RWPE2 (cell line): Measurements from ENCODE around the gene ZNF207.

Experiments
- ATAC-seq: fragments of 200-7000 bp; cut with Tn5 transposase; 3 replicates; pipeline ENCODE4 v1.9.1; 2021; ENCODE audit warnings: low read depth
- DNase-seq: peaks from one replicate; pipeline ENCODE4 v3.0.0-alpha.2; 2020; ENCODE audit warnings: low spot score
- H3K27ac ChIP-seq: fragments of 450-650 bp; 2 replicates; pipeline ENCODE4 v1.5.1; 2017; ENCODE audit warnings: mild to moderate bottlenecking; ENCODE audit not compliant: poor library complexity, severe bottlenecking
- H3K27me3 ChIP-seq: fragments of 250-450 bp; sonication (Bioruptor Pico); 2 replicates; pipeline ENCODE4 v1.5.1; 2021; ENCODE audit warnings: mild to moderate bottlenecking, moderate library complexity; ENCODE audit not compliant: insufficient read depth, poor library complexity, severe bottlenecking
- H3K36me3 ChIP-seq: fragments of 250-450 bp; sonication (Bioruptor Pico); 2 replicates; pipeline ENCODE4 v1.5.1; 2020; ENCODE audit warnings: low read depth, mild to moderate bottlenecking, moderate library complexity
- H3K4me1 ChIP-seq: fragments of 250-450 bp; sonication (Bioruptor Pico); 2 replicates; pipeline ENCODE4 v1.5.1; 2021; ENCODE audit warnings: mild to moderate bottlenecking, moderate library complexity; ENCODE audit not compliant: insufficient read depth, poor library complexity, severe bottlenecking
- H3K4me3 ChIP-seq: fragments of 250-450 bp; sonication (Bioruptor Pico); 2 replicates; pipeline ENCODE4 v1.5.1; 2021; ENCODE audit warnings: mild to moderate bottlenecking, moderate library complexity; ENCODE audit not compliant: severe bottlenecking
- H3K9me3 ChIP-seq: fragments of 250-450 bp; sonication (Bioruptor Pico); 2 replicates; pipeline ENCODE4 v1.5.1; 2021; ENCODE audit warnings: mild to moderate bottlenecking, moderate library complexity; ENCODE audit not compliant: severe bottlenecking
- TF ChIP-seq, protein P1 (sequence below): fragments of 450-650 bp; IDR thresholded peaks from one replicate; pipeline ENCODE4 v1.5.1; 2017; ENCODE audit warnings: mild to moderate bottlenecking, moderate library complexity; ENCODE audit not compliant: poor library complexity, severe bottlenecking

The ZNF207 gene

DNA sequence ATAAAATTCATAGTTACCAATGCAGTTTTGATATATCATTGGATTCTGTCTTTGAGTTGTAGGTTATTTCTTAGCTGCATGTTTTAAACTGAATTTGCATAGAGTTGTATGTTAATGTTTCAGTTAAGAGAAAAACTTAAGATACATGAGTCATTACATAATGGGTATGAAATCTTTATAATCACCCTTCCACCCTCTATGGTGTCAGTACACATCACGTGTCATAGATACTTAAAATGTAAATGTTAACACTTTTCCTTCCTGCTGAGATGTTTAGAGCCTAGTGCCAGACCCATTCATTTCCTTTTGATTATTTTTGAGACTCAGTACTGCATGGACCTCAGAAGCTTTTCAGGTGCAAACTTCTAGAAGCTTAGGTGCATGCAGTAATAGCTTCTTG, 20.5 kb downstream of the ZNF207 start:
- no peak overlapping the region for H3K27ac ChIP-seq
- TF ChIP-seq, protein P1, sequence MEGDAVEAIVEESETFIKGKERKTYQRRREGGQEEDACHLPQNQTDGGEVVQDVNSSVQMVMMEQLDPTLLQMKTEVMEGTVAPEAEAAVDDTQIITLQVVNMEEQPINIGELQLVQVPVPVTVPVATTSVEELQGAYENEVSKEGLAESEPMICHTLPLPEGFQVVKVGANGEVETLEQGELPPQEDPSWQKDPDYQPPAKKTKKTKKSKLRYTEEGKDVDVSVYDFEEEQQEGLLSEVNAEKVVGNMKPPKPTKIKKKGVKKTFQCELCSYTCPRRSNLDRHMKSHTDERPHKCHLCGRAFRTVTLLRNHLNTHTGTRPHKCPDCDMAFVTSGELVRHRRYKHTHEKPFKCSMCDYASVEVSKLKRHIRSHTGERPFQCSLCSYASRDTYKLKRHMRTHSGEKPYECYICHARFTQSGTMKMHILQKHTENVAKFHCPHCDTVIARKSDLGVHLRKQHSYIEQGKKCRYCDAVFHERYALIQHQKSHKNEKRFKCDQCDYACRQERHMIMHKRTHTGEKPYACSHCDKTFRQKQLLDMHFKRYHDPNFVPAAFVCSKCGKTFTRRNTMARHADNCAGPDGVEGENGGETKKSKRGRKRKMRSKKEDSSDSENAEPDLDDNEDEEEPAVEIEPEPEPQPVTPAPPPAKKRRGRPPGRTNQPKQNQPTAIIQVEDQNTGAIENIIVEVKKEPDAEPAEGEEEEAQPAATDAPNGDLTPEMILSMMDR: no peak
- H3K4me3 ChIP-seq: no peak overlapping the region
- no peaks in the 10 kb centered on the region for H3K27me3 ChIP-seq
- H3K9me3 ChIP-seq: no peaks in the 10 kb centered on the region
- DNase-seq: no peak
- peaks cover 96% of the 10 kb centered on the region for H3K36me3 ChIP-seq
- ATAC-seq: no peak
- H3K4me1 ChIP-seq: peaks cover 4% of the 10 kb centered on the region

DNA sequence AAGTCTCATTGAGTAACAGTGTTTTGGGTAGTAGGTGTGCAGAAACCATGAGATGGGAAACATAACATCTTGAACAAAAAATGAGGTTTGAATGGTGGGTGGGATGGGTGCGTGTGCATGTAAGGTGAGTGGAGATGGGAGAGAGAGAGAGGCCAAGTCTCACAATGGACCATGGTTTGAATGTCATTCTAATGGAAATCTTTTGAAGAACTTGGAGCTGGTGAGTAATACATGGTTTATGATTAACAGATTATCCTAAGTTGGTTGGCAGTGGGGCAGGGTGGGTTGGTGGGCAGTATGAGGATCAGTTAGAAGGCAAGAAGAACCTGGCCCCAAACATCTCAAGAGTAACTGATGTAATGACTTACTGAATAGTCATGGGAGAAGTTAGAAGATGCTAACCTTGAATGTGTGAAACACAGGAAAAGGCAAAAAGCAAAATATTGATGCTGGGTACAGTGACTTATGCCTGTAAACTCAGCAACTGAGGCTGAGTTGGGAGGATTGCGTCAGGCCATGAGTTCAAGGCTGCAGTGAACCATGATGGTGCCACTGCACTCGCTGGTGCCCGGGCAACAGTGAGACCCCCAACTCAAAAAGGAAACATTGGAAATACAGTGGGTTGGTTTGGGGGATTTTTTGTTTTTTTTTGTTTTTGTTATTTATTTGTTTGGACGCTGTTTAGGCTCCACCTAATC, 32.7 kb downstream of the ZNF207 start:
- Histone ChIP-seq H3K4me3 (no peak overlapping the region), H3K36me3 (peaks cover 46% of the 10 kb centered on the region), H3K4me1 (no peaks in the 10 kb centered on the region), H3K27me3 (no peaks in the 10 kb centered on the region), H3K9me3 (no peaks in the 10 kb centered on the region), H3K27ac (no peak overlapping the region)
- TF ChIP-seq, protein P1: no peak
- DNase-seq (no peak), ATAC-seq (no peak)

DNA sequence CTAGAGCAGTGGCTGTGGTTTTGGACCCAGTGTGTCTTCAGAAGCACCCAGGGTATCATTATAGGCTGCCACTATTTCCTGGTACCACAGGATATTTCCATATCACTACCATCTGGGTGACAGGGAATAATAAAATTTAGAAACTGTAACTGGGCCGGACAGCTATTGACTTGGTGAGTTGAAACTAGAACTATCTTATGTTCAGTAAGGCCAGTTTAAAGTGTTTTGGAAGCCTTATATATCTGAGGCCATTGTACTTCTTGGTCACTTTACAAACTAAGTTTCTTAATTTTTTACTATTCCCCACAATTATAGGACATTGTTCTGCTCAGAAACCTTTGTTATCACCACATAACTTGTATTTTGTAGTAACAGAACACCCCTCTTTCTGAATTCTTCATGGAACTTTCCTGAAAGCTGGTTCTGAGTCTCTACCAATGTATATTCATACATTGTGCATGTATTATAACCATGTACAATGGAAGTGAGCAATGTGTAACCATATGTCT, 34.0 kb downstream of the ZNF207 start:
- H3K4me3 ChIP-seq: no peak overlapping the region
- no peaks in the 10 kb centered on the region for H3K27me3 ChIP-seq
- no peak for DNase-seq
- no peaks in the 10 kb centered on the region for H3K4me1 ChIP-seq
- no peaks in the 10 kb centered on the region for H3K9me3 ChIP-seq
- no peak overlapping the region for H3K27ac ChIP-seq
- TF ChIP-seq, protein P1: no peak
- ATAC-seq: 0 out of 3 replicates have a peak, but pooled peaks have one; percentile 11
- H3K36me3 ChIP-seq: peaks cover 38% of the 10 kb centered on the region

DNA sequence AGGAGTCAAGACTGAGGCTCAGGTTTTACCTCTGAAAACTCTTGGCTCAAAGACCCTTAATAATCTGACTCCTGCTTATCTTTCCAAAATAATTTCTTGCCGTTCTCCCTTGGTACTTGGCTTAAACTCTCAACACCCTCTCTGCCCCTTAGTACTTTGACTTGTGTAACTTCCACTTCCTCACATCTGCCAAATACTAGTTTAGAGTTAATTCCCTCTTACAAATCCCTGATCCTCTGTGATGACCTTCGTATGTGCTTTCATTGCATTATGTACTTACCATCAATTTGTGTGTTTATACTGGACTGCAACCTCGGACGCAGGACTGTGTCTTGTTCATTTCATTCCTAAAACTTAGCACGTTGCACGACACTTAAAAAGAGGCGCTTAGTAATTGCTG, 35.2 kb downstream of the ZNF207 start:
- Histone ChIP-seq H3K4me3 (no peak overlapping the region), H3K27ac (no peak overlapping the region), H3K36me3 (peaks cover 29% of the 10 kb centered on the region), H3K27me3 (no peaks in the 10 kb centered on the region), H3K9me3 (no peaks in the 10 kb centered on the region), H3K4me1 (no peaks in the 10 kb centered on the region)
- TF ChIP-seq, protein P1: no peak
- DNase-seq (no peak), ATAC-seq (no peak)

- TF ChIP-seq, protein P1: no peak
- peaks cover 22% of the 10 kb centered on the region for H3K36me3 ChIP-seq
- no peak for DNase-seq
- H3K4me3 ChIP-seq: no peak overlapping the region
- H3K9me3 ChIP-seq: no peaks in the 10 kb centered on the region
- H3K4me1 ChIP-seq: no peaks in the 10 kb centered on the region
- H3K27me3 ChIP-seq: no peaks in the 10 kb centered on the region
- no peak overlapping the region for H3K27ac ChIP-seq
- no peak for ATAC-seq
Measured at GRCh38 chr17:32385971-32386370, 36.0 kb downstream of the ZNF207 start.
